Astrocyte (in vitro differentiated cells and primary cell): ENCODE results near the gene PDE5A. TPM values are rescaled to one million over a fixed set of nuclear protein-coding genes. Genes with fewer than 3 reads are reported as not detected.

Experiments
- DNase-seq: peaks from one replicate; pipeline ENCODE4 v3.0.0-alpha.2; 2010; ENCODE audit warnings: low read depth
- FAIRE-seq: peaks from 2 replicates; lab custom pipeline; 2011; peaks lifted over from hg19 to GRCh38; lab: Jason Lieb, UNC
- H2AFZ ChIP-seq: 2 replicates; pipeline ENCODE4 v1.6.0; 2012; ENCODE audit warnings: low read depth, low read length, inconsistent platforms
- H3K27ac ChIP-seq: 2 replicates; pipeline ENCODE4 v1.5.1; 2011; ENCODE audit warnings: low read depth, low read length, inconsistent platforms
- H3K27me3 ChIP-seq: 2 replicates; pipeline ENCODE4 v1.6.0; 2011; ENCODE audit warnings: low read length, inconsistent platforms; ENCODE audit not compliant: insufficient read depth
- H3K36me3 ChIP-seq: 2 replicates; pipeline ENCODE4 v1.5.1; 2011; ENCODE audit warnings: low read length, inconsistent platforms; ENCODE audit not compliant: insufficient read depth
- H3K4me1 ChIP-seq: 2 replicates; pipeline ENCODE4 v1.5.1; 2011; ENCODE audit warnings: low read length, inconsistent platforms; ENCODE audit not compliant: insufficient read depth
- H3K4me2 ChIP-seq: 2 replicates; pipeline ENCODE4 v1.6.0; 2012; ENCODE audit warnings: low read length, inconsistent platforms
- H3K4me3 ChIP-seq: 2 replicates; pipeline ENCODE4 v1.5.1; 2011; ENCODE audit warnings: low read depth, mild to moderate bottlenecking, low read length, inconsistent platforms; ENCODE audit not compliant: insufficient read depth
- H3K79me2 ChIP-seq: 2 replicates; pipeline ENCODE4 v1.6.0; 2012; ENCODE audit warnings: mild to moderate bottlenecking, low read length, inconsistent platforms; ENCODE audit not compliant: insufficient read depth
- H3K9ac ChIP-seq: 2 replicates; pipeline ENCODE4 v1.6.0; 2012; ENCODE audit warnings: mild to moderate bottlenecking, low read length, inconsistent platforms
- H3K9me3 ChIP-seq: 2 replicates; pipeline ENCODE4 v1.5.1; 2012; ENCODE audit warnings: low read depth, mild to moderate bottlenecking, low read length, inconsistent platforms; ENCODE audit not compliant: insufficient read depth
- H4K20me1 ChIP-seq: 2 replicates; pipeline ENCODE4 v1.6.0; 2012; ENCODE audit warnings: low read length, inconsistent platforms; ENCODE audit not compliant: insufficient read depth
- H3K27ac Mint-ChIP-seq: one replicate; pipeline ENCODE4 v1.8.0; 2021; ENCODE audit warnings: mild to moderate bottlenecking, mixed read lengths; ENCODE audit not compliant: unreplicated experiment
- H3K27me3 Mint-ChIP-seq: one replicate; pipeline ENCODE4 v1.8.0; 2021; ENCODE audit warnings: low read depth, mixed read lengths; ENCODE audit not compliant: unreplicated experiment
- H3K36me3 Mint-ChIP-seq: one replicate; pipeline ENCODE4 v1.8.0; 2021; ENCODE audit warnings: low read depth, mixed read lengths; ENCODE audit not compliant: unreplicated experiment
- H3K4me1 Mint-ChIP-seq: one replicate; pipeline ENCODE4 v1.8.0; 2021; ENCODE audit warnings: low read depth, mixed read lengths; ENCODE audit not compliant: unreplicated experiment
- H3K4me3 Mint-ChIP-seq: one replicate; pipeline ENCODE4 v1.8.0; 2021; ENCODE audit warnings: mild to moderate bottlenecking, moderate library complexity, mixed read lengths; ENCODE audit not compliant: unreplicated experiment
- H3K9me3 Mint-ChIP-seq: one replicate; pipeline ENCODE4 v1.8.0; 2021; ENCODE audit warnings: mild to moderate bottlenecking, mixed read lengths; ENCODE audit not compliant: unreplicated experiment
- CTCF ChIP-seq: IDR thresholded peaks from 2 replicates; pipeline ENCODE4 v1.5.1; 2011; ENCODE audit warnings: low read depth, mild to moderate bottlenecking, inconsistent platforms, low read length, moderate library complexity; ENCODE audit not compliant: insufficient read depth
- EZH2 ChIP-seq: IDR thresholded peaks from 2 replicates; pipeline ENCODE4 v1.6.1; 2012; ENCODE audit warnings: mild to moderate bottlenecking, low read length, inconsistent platforms; ENCODE audit not compliant: insufficient read depth
- total RNA-seq: library from RNA; stranded (reverse); gene quantifications from 2 replicates; pipeline ENCODE4 v1.2.1, GENCODE V29; 2021

Gene PDE5A
- total RNA-seq, 1 donor from 2014 or later = 3.6 TPM

DNA sequence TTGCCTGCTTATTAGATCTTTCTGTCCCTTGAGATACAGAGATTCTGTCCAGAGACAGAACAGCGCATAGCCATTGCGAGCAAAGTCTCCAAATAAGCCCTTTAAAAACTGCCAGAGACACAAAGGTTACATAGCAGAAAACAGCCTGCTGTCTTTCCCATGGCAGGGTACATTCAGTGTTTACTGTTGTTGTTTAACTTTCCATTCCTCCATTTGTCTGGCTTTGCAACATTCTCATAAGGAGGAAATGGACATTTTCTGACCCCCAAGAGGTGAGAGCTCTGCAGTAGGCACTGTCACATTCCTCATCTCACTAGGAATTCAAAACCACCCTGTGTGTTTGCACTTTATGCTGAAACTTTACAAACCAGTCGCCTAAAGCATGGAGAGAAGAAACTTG is 48.3 kb downstream of the PDE5A start:
- FAIRE-seq = no peak
- H3K4me3 ChIP-seq = no peak overlapping the region
- H3K4me1 Mint-ChIP-seq = no peaks in the 10 kb centered on the region

GRCh38 chr4:119579823-119580222 is 48.8 kb downstream of the PDE5A start:
- H3K27ac Mint-ChIP-seq = no peak overlapping the region
- Histone ChIP-seq H2AFZ (no peak overlapping the region), H3K4me3 (no peak overlapping the region), H3K36me3 (peaks cover 4% of the 10 kb centered on the region), H3K4me1 (no peaks in the 10 kb centered on the region), H4K20me1 (no peaks in the 10 kb centered on the region), H3K4me2 (no peak overlapping the region), H3K9ac (no peak overlapping the region), H3K9me3 (no peaks in the 10 kb centered on the region), H3K27me3 (no peaks in the 10 kb centered on the region), H3K79me2 (no peaks in the 10 kb centered on the region), H3K27ac (no peak overlapping the region)
- FAIRE-seq = no peak
- peaks cover 7% of the 10 kb centered on the region for H3K9me3 Mint-ChIP-seq
- no peaks in the 10 kb centered on the region for H3K36me3 Mint-ChIP-seq
- no peak for DNase-seq
- H3K4me1 Mint-ChIP-seq = no peaks in the 10 kb centered on the region
- H3K27me3 Mint-ChIP-seq = no peaks in the 10 kb centered on the region
- no peak overlapping the region for H3K4me3 Mint-ChIP-seq
- no peak for TF ChIP-seq CTCF
- TF ChIP-seq EZH2 = no peak

More for the DNA sequence above, 48.3 kb downstream of the PDE5A start:
- Histone ChIP-seq H3K27me3 (no peaks in the 10 kb centered on the region), H3K4me2 (no peak overlapping the region), H3K27ac (no peak overlapping the region), H3K79me2 (no peaks in the 10 kb centered on the region), H4K20me1 (no peaks in the 10 kb centered on the region), H2AFZ (no peak overlapping the region), H3K36me3 (peaks cover 4% of the 10 kb centered on the region), H3K9ac (no peak overlapping the region), H3K4me1 (no peaks in the 10 kb centered on the region), H3K9me3 (no peaks in the 10 kb centered on the region)
- TF ChIP-seq EZH2 (no peak), CTCF (no peak)
- H3K36me3 Mint-ChIP-seq = no peaks in the 10 kb centered on the region
- no peaks in the 10 kb centered on the region for H3K27me3 Mint-ChIP-seq
- no peak for DNase-seq
- no peak overlapping the region for H3K4me3 Mint-ChIP-seq
- H3K9me3 Mint-ChIP-seq = peaks cover 6% of the 10 kb centered on the region
- no peak overlapping the region for H3K27ac Mint-ChIP-seq

- H3K79me2 ChIP-seq = no peaks in the 10 kb centered on the region
- H3K36me3 ChIP-seq = no peaks in the 10 kb centered on the region
- no peak overlapping the region for H2AFZ ChIP-seq
- Mint-ChIP-seq H3K27me3 (no peaks in the 10 kb centered on the region), H3K4me3 (no peak overlapping the region), H3K9me3 (peaks cover 6% of the 10 kb centered on the region), H3K27ac (no peak overlapping the region), H3K4me1 (peaks cover 7% of the 10 kb centered on the region), H3K36me3 (peaks cover 2% of the 10 kb centered on the region)
- H3K4me1 ChIP-seq = no peaks in the 10 kb centered on the region
- H3K9me3 ChIP-seq = no peaks in the 10 kb centered on the region
- no peak overlapping the region for H3K27ac ChIP-seq
- H3K27me3 ChIP-seq = no peaks in the 10 kb centered on the region
- H4K20me1 ChIP-seq = peaks cover 8% of the 10 kb centered on the region
- H3K4me3 ChIP-seq = no peak overlapping the region
- FAIRE-seq (no peak), DNase-seq (peak; percentile 59)
- H3K9ac ChIP-seq = no peak overlapping the region
- peak overlapping the region; percentile 17 for H3K4me2 ChIP-seq
- no peak for TF ChIP-seq CTCF
These were observed 58.2 kb downstream of the PDE5A start for GRCh38 chr4:119570401-119570800.
